KG1 (cell line): ENCODE measurements around the gene WDR44.
"Not testable (repeated sequence)": the region's sequence is repeated elsewhere in the genome, so short reads cannot be mapped to it uniquely, and the experiment has no call there.

Source experiments
- DNase-seq: peaks from one replicate; lab custom pipeline; 2025; lab: John Stamatoyannopoulos, UW

The WDR44 gene

DNA sequence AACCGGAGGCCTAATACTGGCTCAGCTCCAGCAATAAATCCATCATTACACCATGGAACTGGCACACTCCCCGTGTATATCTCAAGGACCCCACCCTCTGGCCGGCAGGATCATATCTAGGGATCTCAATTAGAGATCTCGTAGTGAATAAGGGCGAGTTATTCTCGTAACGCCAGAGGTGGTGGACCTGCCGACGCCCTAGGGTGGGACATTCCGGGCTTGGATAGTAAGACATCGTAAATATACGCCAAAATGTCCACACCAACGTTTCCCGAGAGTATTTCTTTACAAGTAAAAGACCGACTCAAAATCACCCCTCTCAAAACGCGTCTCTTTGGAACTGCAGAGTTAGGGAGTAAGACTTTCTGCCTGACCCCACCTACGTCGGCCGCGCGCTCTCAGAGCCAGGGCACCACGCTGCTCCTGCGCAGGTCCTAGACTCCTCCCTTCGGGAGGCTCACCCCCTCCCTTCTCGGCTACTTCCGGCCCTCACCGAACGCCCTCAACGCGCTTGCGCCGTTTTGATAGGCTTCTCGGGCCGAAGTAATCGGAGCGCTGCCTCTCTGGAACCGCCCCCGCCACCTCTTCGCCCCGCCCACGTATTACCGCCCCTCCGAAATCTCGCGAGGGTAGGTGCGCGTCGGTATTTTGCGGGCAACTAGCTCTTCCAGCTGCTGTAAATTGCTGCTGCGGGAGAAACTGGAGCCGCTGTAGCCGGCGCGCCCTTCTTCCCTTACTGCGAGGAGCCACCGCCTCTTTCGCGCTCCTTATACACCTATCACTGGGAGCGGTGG is at the start of gene WDR44:
Gene WDR44 (plus strand): TSS at position 643 of the 794 bp plus-strand sequence. CDS start 398 bp downstream, outside the sequence.
- peak; percentile 70 for DNase-seq

- DNase-seq: not testable (repeated sequence)
Measured at GRCh38 chrX:118305827-118306226, 40.1 kb upstream of the WDR44 start.

DNA sequence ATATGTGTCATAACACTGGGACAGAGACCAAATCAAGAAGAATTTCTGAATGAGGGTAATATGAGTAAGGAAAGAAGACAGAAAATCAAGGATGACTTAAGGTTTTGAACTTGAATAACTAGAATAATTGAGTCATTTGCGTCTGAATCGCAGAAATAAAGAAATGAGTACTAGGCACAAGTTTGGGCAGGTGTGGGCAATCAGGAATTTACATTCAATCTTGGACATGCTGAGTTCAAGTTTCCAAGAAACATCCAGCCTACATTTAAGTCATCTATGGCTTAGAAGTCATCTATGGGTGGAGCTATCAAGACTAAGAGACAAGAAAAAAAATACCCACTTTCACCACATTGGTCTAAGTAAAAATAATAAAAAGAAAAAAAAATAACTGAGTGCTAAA is 30.4 kb upstream of the WDR44 start:
- DNase-seq: no peak

- no peak for DNase-seq
Measured at GRCh38 chrX:118324588-118324987, 21.3 kb upstream of the WDR44 start.

- no peak for DNase-seq
Measured at GRCh38 chrX:118325453-118325852, 20.5 kb upstream of the WDR44 start.

DNA sequence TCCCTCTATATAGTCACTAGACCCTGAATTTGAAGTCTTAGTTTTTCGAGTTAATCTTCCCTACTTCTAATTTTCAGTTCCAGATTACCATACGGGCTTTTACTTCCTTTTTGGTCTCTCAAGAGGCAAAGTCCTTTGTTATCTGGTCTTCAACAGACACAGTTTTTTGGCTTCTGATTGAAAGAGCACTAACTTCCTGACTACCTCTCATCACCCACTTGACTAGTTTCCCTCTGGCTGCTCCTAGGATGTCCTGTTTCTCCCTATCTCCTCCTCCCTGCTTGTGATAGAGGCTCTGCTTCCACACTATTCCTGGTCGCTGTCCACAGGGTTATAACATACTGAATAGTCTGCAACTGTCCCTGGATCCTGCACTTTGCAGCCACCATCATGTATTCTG is 16.7 kb upstream of the WDR44 start:
- no peak for DNase-seq

GRCh38 chrX:118337687-118338086 is 8.2 kb upstream of the WDR44 start:
- DNase-seq: no peak

GRCh38 chrX:118338930-118339329 is 7.0 kb upstream of the WDR44 start:
- DNase-seq: no peak

- DNase-seq: no peak
Measured at GRCh38 chrX:118345045-118345463, 852 bp upstream of the WDR44 start.

DNA sequence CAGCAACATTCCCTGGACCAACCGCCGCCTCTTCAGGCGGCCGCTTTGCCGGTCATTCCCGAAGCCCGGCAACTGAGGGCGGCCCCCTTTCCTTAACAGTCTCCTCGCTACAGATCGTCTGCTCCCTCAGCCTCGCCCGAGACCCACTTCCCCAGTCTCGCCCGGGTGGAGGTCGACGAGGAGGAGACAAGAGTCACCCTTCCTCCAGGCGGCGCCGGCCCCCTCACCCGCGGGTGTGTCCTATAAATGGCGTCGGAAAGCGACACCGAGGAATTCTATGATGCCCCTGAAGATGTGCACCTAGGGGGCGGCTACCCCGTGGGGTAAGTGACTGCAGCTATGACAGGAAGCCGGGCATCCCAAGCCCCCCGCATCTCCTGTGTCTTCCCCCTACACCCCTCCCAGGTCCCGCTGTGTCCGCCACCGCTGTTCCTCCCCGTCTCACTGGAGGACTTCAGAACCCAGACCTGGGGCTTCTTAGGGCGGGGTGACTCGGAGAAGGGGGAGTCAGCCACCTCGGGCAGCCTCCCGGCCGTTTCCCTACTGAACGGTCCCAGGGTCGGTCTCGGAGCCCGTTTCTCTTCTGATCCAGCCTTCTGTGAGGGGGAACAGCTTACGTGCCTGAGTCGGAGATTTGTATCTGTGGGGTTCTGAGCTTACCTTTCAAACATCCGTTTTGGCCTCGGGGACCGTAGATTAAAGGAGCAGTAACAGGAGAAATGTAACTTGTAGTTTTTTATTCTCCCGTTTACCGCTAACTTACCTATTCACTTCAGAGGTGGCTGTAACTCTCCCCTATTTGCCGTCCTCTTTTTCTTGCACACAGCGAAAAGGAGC is 570 bp downstream of the WDR44 start:
- DNase-seq: no peak

- DNase-seq: no peak
Measured at GRCh38 chrX:118347131-118347530, 1.2 kb downstream of the WDR44 start.

DNA sequence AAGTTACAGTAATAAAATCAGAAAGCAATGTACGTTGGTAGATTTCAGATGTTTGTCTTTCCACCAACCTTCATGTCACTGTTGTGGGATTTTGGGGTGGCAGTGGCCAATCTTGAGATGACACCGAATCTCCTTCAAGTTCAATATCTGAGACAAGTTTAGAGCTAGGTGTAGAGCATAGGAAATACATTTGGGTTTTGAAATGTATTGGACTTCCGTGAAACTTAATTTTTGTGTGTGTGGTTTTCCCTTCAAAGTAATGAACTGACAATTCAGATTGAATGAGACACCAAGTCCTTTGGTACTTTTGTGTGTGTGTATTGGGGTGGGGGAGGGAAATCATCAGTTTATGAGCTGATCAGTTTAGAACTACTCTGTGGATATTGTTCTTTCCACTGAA is 1.8 kb downstream of the WDR44 start:
- no peak for DNase-seq

GRCh38 chrX:118348186-118348810 is 2.4 kb downstream of the WDR44 start:
- DNase-seq: no peak

DNA sequence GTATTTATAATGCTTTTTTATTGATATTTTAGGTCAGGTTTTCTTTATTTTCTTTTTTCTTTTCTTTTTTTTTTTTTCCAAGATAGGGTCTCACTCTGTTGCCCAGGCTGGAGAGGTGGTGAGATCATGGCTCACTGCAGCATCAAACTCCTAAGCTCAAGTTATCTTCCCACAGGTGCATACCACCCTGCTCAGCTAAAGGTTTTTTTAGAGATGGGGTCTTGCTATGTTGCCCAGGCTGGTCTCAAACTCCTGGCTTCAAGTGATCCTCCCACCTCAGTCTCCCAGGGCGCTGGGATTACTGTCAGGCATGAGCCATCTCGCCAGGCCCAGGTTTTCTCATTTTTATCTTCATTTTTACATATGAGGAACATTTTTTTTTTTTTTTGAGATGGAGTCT is 3.3 kb downstream of the WDR44 start:
- no peak for DNase-seq

GRCh38 chrX:118350221-118350620 is 4.3 kb downstream of the WDR44 start:
- no peak for DNase-seq

- DNase-seq: no peak
Measured at GRCh38 chrX:118350706-118351105, 4.8 kb downstream of the WDR44 start.

- no peak for DNase-seq
Measured at GRCh38 chrX:118352566-118352965, 6.7 kb downstream of the WDR44 start.

DNA sequence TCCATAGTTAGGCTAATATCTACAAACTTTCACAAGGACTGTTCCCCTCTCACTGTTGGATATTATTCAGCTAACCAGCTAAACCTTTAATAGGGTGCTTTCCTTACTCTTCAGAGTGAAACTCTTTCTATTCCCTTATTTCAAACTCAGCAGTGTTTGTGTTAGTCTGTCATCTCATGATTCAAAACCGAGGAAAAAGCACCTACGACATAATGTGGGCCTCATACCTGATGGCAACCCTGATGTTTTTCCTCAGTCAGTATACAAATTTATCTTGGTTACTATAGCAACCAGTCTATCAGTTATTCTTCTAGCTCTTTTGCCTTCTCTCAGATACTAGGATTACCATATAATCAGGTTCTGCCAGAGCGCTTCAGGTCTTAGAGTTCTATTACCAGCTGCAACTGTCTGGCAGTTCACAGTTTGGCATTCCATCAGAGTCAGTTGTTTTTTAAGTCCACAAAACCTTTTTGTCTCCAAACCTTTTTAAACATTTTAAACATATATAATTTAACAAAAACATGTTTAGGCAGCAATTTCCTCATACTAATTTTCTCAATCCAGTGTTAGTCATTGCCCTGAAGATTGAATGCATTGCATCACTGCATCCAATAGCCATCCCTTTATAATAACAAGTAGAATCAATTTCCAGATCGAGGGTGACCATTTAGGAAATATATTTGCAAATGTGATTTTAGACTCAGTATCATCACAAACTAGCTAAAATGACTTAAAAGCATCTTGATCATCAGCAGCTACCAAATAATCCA is 7.4 kb downstream of the WDR44 start:
- no peak for DNase-seq

GRCh38 chrX:118355225-118355920 is 9.5 kb downstream of the WDR44 start:
- no peak for DNase-seq

- no peak for DNase-seq
Measured at GRCh38 chrX:118356154-118356701, 10.3 kb downstream of the WDR44 start.
